Endothelial cell of umbilical vein (primary cell): Measurements from ENCODE around the gene VDR. TPM values are rescaled to one million over a fixed set of nuclear protein-coding genes. Genes with fewer than 3 reads are reported as not detected.

Experiments
- BruUV-seq: library from RNA; stranded (reverse); fragments of 400-500 nt; replicated peaks from 2 replicates; lab custom pipeline; 2021; lab: Mats Ljungman, UMichigan
- CTCF ChIA-PET: fragments of 300-600, 350-600 bp; sonication (Branson Sonifier 250); formaldehyde crosslinking; loops from one replicate; lab custom pipeline; 2021; ENCODE audit warnings: antibody characterized with exemption, inconsistent platforms; lab: Charles Lee
- POLR2A ChIA-PET: fragments of 300-600, 350-600 bp; sonication (Branson Sonifier 250); formaldehyde crosslinking; loops from one replicate; lab custom pipeline; 2021; ENCODE audit warnings: antibody characterized with exemption, inconsistent platforms; lab: Charles Lee
- DNase-seq: peaks from one replicate; pipeline ENCODE4 v3.0.0-alpha.2; 2011; ENCODE audit warnings: low read depth, low spot score
- FAIRE-seq: peaks from 2 replicates; lab custom pipeline; 2011; peaks lifted over from hg19 to GRCh38; lab: Jason Lieb, UNC
- H2AFZ ChIP-seq: 2 replicates; pipeline ENCODE4 v1.6.0; 2012; ENCODE audit warnings: low read depth, low read length, control low read depth, inconsistent platforms
- H3K27ac ChIP-seq: 2 replicates; pipeline ENCODE4 v1.5.1; 2011; ENCODE audit warnings: low read depth, mild to moderate bottlenecking, control low read depth, low read length, moderate library complexity; ENCODE audit not compliant: insufficient read depth
- H3K27me3 ChIP-seq, 2 experiments: 2 replicates each; pipeline versions ENCODE4 v1.6.0 to v1.6.1; 2011; ENCODE audit warnings: low read length in 2 of 2, mixed read lengths in 1 of 2; ENCODE audit not compliant: control insufficient read depth in 2 of 2, insufficient read depth in 2 of 2
- H3K36me3 ChIP-seq, 2 experiments: 2 replicates in 1 of 2; 3 replicates in 1 of 2; pipeline ENCODE4 v1.5.1; 2011; ENCODE audit warnings: low read length in 2 of 2, mild to moderate bottlenecking in 1 of 2, moderate library complexity in 1 of 2; ENCODE audit not compliant: control insufficient read depth in 2 of 2, insufficient read depth in 2 of 2; ENCODE audit errors: extremely low read depth in 1 of 2
- H3K4me1 ChIP-seq: 3 replicates; pipeline ENCODE4 v1.5.1; 2011; ENCODE audit warnings: mild to moderate bottlenecking, low read length; ENCODE audit not compliant: control insufficient read depth, insufficient read depth; ENCODE audit errors: extremely low read depth
- H3K4me2 ChIP-seq: 2 replicates; pipeline ENCODE4 v1.6.1; 2011; ENCODE audit warnings: low read length, control low read depth, mixed read lengths; ENCODE audit not compliant: insufficient read depth
- H3K4me3 ChIP-seq, 3 experiments: fragments of 200-600 bp in 1 of 3; sonication (generic), shearing (Covaris generic) in 1 of 3; replicated peaks in 1 of 3; 2 replicates each; pipeline ENCODE4 v1.5.1; 2011 to 2016; ENCODE audit warnings: control low read depth in 3 of 3, low read length in 3 of 3, mild to moderate bottlenecking in 2 of 3, inconsistent platforms in 1 of 3, low read depth in 1 of 3, moderate library complexity in 1 of 3; ENCODE audit not compliant: insufficient read depth in 1 of 3
- H3K79me2 ChIP-seq: 2 replicates; pipeline ENCODE4 v1.6.0; 2012; ENCODE audit warnings: low read length, inconsistent platforms; ENCODE audit not compliant: control insufficient read depth, insufficient read depth
- H3K9ac ChIP-seq: replicated peaks from 2 replicates; pipeline ENCODE3; 2011; ENCODE audit warnings: low read length, control low read depth; ENCODE audit not compliant: insufficient read depth; ENCODE audit errors: extremely low read depth
- H3K9me1 ChIP-seq: replicated peaks from 3 replicates; pipeline ENCODE4 v1.6.0; 2011; ENCODE audit warnings: mild to moderate bottlenecking, low read length; ENCODE audit not compliant: control insufficient read depth, insufficient read depth; ENCODE audit errors: extremely low read depth
- H3K9me3 ChIP-seq: replicated peaks from 2 replicates; pipeline ENCODE4 v1.5.1; 2012; ENCODE audit warnings: low read length, inconsistent platforms; ENCODE audit not compliant: control insufficient read depth, insufficient read depth
- H4K20me1 ChIP-seq: replicated peaks from 2 replicates; pipeline ENCODE3; 2011; ENCODE audit warnings: mild to moderate bottlenecking, low read length; ENCODE audit not compliant: control insufficient read depth, insufficient read depth; ENCODE audit errors: extremely low read depth
- EZH2 ChIP-seq: IDR thresholded peaks from 2 replicates; pipeline ENCODE4 v1.6.1; 2012; ENCODE audit warnings: borderline replicate concordance, low read depth, mild to moderate bottlenecking, moderate library complexity, low read length, inconsistent platforms; ENCODE audit not compliant: severe bottlenecking
- FOS ChIP-seq: IDR thresholded peaks from 2 replicates; pipeline ENCODE4 v1.6.1; 2011; ENCODE audit warnings: mild to moderate bottlenecking, low read length, moderate library complexity, borderline replicate concordance; ENCODE audit not compliant: insufficient read depth
- GATA2 ChIP-seq: IDR thresholded peaks from 2 replicates; pipeline ENCODE4 v1.7.0; 2011; ENCODE audit warnings: low read depth, mild to moderate bottlenecking, moderate library complexity, mixed read lengths, low read length; ENCODE audit not compliant: insufficient read length, insufficient read depth
- JUN ChIP-seq: IDR thresholded peaks from 2 replicates; pipeline ENCODE4 v1.6.1; 2011; ENCODE audit warnings: borderline replicate concordance, low read depth; ENCODE audit not compliant: insufficient read length, insufficient read depth
- MYC ChIP-seq: IDR thresholded peaks from one replicate; pipeline ENCODE4 v1.6.1; 2011; ENCODE audit warnings: mild to moderate bottlenecking, low read depth, low read length
- POLR2A ChIP-seq: IDR thresholded peaks from 2 replicates; pipeline ENCODE4 v1.6.1; 2012; ENCODE audit warnings: low read depth, mild to moderate bottlenecking, control low read depth, low read length
- POLR2AphosphoS5 ChIP-seq: IDR thresholded peaks from 2 replicates; pipeline ENCODE4 v1.6.1; 2012; ENCODE audit warnings: low read depth, mild to moderate bottlenecking, control low read depth, low read length, moderate library complexity; ENCODE audit not compliant: insufficient read depth
- dilution Hi-C: fragments of 300-500 bp; cut with MboI; formaldehyde crosslinking; loops from one replicate; pipeline ENCODE4 v1.15.0; 2019; ENCODE audit warnings: low sequenced_read_pairs; ENCODE audit not compliant: extremely low pct_ligation_motif_present
- intact Hi-C: fragments of 100-400 bp; cut with micrococcal nuclease; formaldehyde crosslinking; loops from one replicate; pipeline ENCODE4 v1.10.0; 2022
- polyA plus RNA-seq, 4 experiments: library from polyadenylated mRNA; depleted of rRNA in 3 of 4; stranded (reverse) in 3 of 4; unstranded in 1 of 4; fragments of >200 nt; gene quantifications; 2 replicates each; pipeline versions ENCODE4 v1.2.1 to v1.2.3, GENCODE V29; 2011 to 2012; ENCODE audit warnings: missing spikeins in 1 of 4
- total RNA-seq: library from RNA; stranded (reverse); gene quantifications from 2 replicates; pipeline ENCODE4 v1.2.3, GENCODE V29; 2021
- TF ChIP-seq, protein P1 (sequence below): IDR thresholded peaks from 2 replicates; pipeline ENCODE4 v1.6.1; 2011; ENCODE audit not compliant: insufficient read depth, insufficient read length
- TF ChIP-seq, protein P2 (sequence below), 2 donors: IDR thresholded peaks; 1 replicate in 1 of 2; 2 replicates in 1 of 2; pipeline ENCODE4 v1.5.1; 2011; ENCODE audit warnings: low read length in 2 of 2, mild to moderate bottlenecking in 2 of 2, moderate library complexity in 2 of 2, control low read depth in 1 of 2, inconsistent platforms in 1 of 2, low read depth in 1 of 2; ENCODE audit not compliant: insufficient read depth in 1 of 2; ENCODE audit errors: extremely low read depth in 1 of 2

Gene VDR
- total and polyA plus RNA-seq, 2 donors (not counting 3 experiments of a cell fraction or from before 2014, with no cell fraction given): 0.73 to 0.91 TPM

- Histone ChIP-seq H3K79me2 (no peaks in the 10 kb centered on the region), H3K4me1 (peaks cover 20% of the 10 kb centered on the region), H3K36me3 (no peaks in the 10 kb centered on the region), H3K27me3 (peaks cover 18 to 22% of the 10 kb centered on the region in 2 experiments), H3K9me3 (no peaks in the 10 kb centered on the region), H3K9ac (no peak overlapping the region), H4K20me1 (no peaks in the 10 kb centered on the region), H3K4me2 (no peak overlapping the region), H2AFZ (no peak overlapping the region), H3K9me1 (no peaks in the 10 kb centered on the region), H3K27ac (no peak overlapping the region), H3K4me3 (no peak overlapping the region)
- CTCF ChIA-PET: interaction anchor here (0.6 to 2.4 kb wide), 2 partner anchors 61 to 813 kb away, joined by 3 to 5 read pairs; partner anchors contain the start of gene TMEM106C
- TF ChIP-seq POLR2A (no peak), MYC (no peak), JUN (no peak)
- dilution Hi-C loops: no loop called here
- DNase-seq: no peak
- no TSS peak for BruUV-seq
- POLR2A ChIA-PET: no interaction called here
- intact Hi-C loops: no loop called here
- FAIRE-seq: no peak
Measured at GRCh38 chr12:47902131-47902639, 2.6 kb downstream of the VDR start.

GRCh38 chr12:47901718-47902093, 3.1 kb downstream of the VDR start:
- no peaks in the 10 kb centered on the region for H3K9me1 ChIP-seq
- H3K4me1 ChIP-seq: peaks cover 25% of the 10 kb centered on the region
- no TSS peak for BruUV-seq
- intact Hi-C loops: no loop called here
- CTCF ChIA-PET: interaction anchor here (0.6 to 2.4 kb wide), 2 partner anchors 62 to 814 kb away, joined by 3 to 5 read pairs; partner anchors contain the start of gene TMEM106C
- H3K4me2 ChIP-seq: no peak overlapping the region
- peaks cover 14 to 17% of the 10 kb centered on the region in 2 experiments for H3K27me3 ChIP-seq
- no peak overlapping the region for H3K27ac ChIP-seq
- dilution Hi-C loops: no loop called here
- no peak overlapping the region for H3K4me3 ChIP-seq
- H3K36me3 ChIP-seq: no peaks in the 10 kb centered on the region
- DNase-seq (no peak), FAIRE-seq (no peak)
- H3K79me2 ChIP-seq: no peaks in the 10 kb centered on the region
- no peak overlapping the region for H2AFZ ChIP-seq
- POLR2A ChIA-PET: no interaction called here
- no peaks in the 10 kb centered on the region for H3K9me3 ChIP-seq
- H3K9ac ChIP-seq: no peak overlapping the region
- TF ChIP-seq, protein P1, sequence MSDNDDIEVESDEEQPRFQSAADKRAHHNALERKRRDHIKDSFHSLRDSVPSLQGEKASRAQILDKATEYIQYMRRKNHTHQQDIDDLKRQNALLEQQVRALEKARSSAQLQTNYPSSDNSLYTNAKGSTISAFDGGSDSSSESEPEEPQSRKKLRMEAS: no peak
- TF ChIP-seq POLR2AphosphoS5 (no peak), POLR2A (no peak), JUN (no peak), GATA2 (no peak), FOS (no peak), EZH2 (no peak), MYC (no peak)
- TF ChIP-seq, protein P2, sequence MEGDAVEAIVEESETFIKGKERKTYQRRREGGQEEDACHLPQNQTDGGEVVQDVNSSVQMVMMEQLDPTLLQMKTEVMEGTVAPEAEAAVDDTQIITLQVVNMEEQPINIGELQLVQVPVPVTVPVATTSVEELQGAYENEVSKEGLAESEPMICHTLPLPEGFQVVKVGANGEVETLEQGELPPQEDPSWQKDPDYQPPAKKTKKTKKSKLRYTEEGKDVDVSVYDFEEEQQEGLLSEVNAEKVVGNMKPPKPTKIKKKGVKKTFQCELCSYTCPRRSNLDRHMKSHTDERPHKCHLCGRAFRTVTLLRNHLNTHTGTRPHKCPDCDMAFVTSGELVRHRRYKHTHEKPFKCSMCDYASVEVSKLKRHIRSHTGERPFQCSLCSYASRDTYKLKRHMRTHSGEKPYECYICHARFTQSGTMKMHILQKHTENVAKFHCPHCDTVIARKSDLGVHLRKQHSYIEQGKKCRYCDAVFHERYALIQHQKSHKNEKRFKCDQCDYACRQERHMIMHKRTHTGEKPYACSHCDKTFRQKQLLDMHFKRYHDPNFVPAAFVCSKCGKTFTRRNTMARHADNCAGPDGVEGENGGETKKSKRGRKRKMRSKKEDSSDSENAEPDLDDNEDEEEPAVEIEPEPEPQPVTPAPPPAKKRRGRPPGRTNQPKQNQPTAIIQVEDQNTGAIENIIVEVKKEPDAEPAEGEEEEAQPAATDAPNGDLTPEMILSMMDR (IDR thresholded peaks at IDR 0.05; ENCODE audit: extremely low read depth in 1 of 2, insufficient read depth in 1 of 2, low read depth in 1 of 2, low read length in 2 of 2): no peak
- H4K20me1 ChIP-seq: no peaks in the 10 kb centered on the region
